GM08714 (cell line): ENCODE data around the gene PANX2.

ENCODE experiments used
- H3K4me3 ChIP-seq: fragments of 200-500 bp; sonication (Bioruptor generic); 2 replicates; pipeline ENCODE4 v1.5.1; 2014; ENCODE audit warnings: mild to moderate bottlenecking, low read length, inconsistent platforms
- ZNF274 ChIP-seq: IDR thresholded peaks from 2 replicates; pipeline ENCODE4 v1.6.1; 2012; ENCODE audit warnings: mild to moderate bottlenecking, low read depth, low read length

PANX2 gene

GRCh38 chr22:50221410-50222300, 51.1 kb downstream of the PANX2 start:
- no peak for TF ChIP-seq ZNF274
- no peak overlapping the region for H3K4me3 ChIP-seq

GRCh38 chr22:50222508-50222907, 52.0 kb downstream of the PANX2 start:
- H3K4me3 ChIP-seq: no peak overlapping the region
- no peak for TF ChIP-seq ZNF274

- no peak overlapping the region for H3K4me3 ChIP-seq
- TF ChIP-seq ZNF274: no peak
Observed at GRCh38 chr22:50224071-50224470, 53.5 kb downstream of the PANX2 start.

GRCh38 chr22:50225200-50225969, 54.9 kb downstream of the PANX2 start:
- no peak for TF ChIP-seq ZNF274
- no peak overlapping the region for H3K4me3 ChIP-seq

GRCh38 chr22:50226063-50226874, 55.7 kb downstream of the PANX2 start:
- H3K4me3 ChIP-seq: no peak overlapping the region
- no peak for TF ChIP-seq ZNF274

- no peak for TF ChIP-seq ZNF274
- H3K4me3 ChIP-seq: no peak overlapping the region
Observed at GRCh38 chr22:50226875-50227165, 56.3 kb downstream of the PANX2 start.

- no peak for TF ChIP-seq ZNF274
- H3K4me3 ChIP-seq: no peak overlapping the region
Observed at GRCh38 chr22:50227579-50228215, 57.2 kb downstream of the PANX2 start.

GRCh38 chr22:50228366-50228765, 57.8 kb downstream of the PANX2 start:
- H3K4me3 ChIP-seq: no peak overlapping the region
- no peak for TF ChIP-seq ZNF274

- no peak overlapping the region for H3K4me3 ChIP-seq
- TF ChIP-seq ZNF274: no peak
Observed at GRCh38 chr22:50229370-50229769, 58.8 kb downstream of the PANX2 start.
